Choroid plexus epithelial cell (primary cell): ENCODE measurements around the gene RBM47.
"Not testable (repeated sequence)": the region's sequence is repeated elsewhere in the genome, so short reads cannot be mapped to it uniquely, and the experiment has no call there.

Source experiments
- DNase-seq: peaks from one replicate; pipeline ENCODE4 v3.0.0-alpha.2; 2010; ENCODE audit warnings: low read depth
- H3K4me3 ChIP-seq: 2 replicates; pipeline ENCODE4 v1.5.1; 2011; ENCODE audit warnings: low read depth, mild to moderate bottlenecking, control low read depth, low read length, moderate library complexity
- TF ChIP-seq, protein P1 (sequence below): conservative IDR thresholded peaks from 2 replicates; pipeline ENCODE4 v1.5.1; 2011; ENCODE audit warnings: low read depth, mild to moderate bottlenecking, control low read depth, inconsistent platforms, low read length, moderate library complexity

RBM47 gene

DNA sequence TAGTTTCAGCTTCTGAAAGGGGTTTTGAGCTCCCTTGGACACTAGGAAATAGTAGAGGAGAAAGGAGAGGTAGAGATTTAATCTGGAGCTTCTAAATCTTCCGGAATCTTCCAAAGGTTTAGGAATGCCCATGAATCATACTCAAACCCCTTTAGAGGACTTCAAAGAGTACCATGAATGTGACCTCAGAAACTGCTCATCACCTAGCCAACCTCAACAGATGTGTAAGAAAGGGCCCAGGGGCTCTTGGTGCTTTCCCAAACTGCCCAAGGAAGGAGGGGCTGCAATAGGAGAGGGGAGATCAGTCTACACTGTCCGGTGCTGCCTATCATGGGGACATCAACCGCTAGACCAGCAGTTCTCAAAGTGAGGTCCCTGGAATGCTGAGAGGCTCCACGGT, 109.1 kb downstream of the RBM47 start:
- DNase-seq: no peak
- TF ChIP-seq, protein P1, sequence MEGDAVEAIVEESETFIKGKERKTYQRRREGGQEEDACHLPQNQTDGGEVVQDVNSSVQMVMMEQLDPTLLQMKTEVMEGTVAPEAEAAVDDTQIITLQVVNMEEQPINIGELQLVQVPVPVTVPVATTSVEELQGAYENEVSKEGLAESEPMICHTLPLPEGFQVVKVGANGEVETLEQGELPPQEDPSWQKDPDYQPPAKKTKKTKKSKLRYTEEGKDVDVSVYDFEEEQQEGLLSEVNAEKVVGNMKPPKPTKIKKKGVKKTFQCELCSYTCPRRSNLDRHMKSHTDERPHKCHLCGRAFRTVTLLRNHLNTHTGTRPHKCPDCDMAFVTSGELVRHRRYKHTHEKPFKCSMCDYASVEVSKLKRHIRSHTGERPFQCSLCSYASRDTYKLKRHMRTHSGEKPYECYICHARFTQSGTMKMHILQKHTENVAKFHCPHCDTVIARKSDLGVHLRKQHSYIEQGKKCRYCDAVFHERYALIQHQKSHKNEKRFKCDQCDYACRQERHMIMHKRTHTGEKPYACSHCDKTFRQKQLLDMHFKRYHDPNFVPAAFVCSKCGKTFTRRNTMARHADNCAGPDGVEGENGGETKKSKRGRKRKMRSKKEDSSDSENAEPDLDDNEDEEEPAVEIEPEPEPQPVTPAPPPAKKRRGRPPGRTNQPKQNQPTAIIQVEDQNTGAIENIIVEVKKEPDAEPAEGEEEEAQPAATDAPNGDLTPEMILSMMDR: no peak
- H3K4me3 ChIP-seq: no peak overlapping the region

DNA sequence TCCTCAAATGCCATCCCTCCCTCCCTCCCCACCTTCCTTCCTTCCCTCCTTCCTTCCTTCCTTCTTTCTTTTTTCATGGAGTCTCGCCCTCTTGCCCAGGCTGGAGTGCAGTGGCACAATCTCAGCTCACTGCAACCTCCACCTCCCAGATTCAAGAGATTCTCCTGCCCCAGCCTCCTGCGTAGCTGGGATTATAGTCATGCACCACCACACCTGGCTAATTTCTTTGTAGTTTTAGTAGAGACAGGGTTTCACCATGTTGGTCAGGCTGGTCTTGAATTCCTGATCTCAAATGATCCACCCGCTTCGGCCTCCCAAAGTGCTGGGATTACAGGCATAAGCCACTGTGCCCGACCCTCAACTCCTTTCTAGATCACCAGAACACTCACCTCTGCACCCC, 112.6 kb downstream of the RBM47 start:
- not testable (repeated sequence) for H3K4me3 ChIP-seq, DNase-seq

DNA sequence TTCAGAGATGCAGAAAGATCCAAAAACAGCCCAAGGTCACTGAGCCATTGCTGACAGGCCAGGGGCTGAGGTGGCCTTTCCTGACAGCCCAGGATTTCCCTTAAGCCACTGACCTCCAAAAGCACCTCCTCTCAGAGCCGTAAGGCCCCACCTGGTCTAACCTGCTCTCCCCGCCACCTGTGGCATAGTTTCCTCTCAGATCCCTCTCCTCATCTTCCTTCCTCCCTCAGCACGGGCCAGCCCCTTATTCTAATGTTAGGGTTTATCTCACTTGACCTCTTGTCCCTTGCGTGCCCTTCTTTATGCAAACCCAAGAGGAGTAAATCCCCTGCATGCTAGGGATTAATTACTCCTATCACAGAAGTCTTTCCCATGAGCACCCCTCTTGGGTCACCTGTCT, 113.0 kb downstream of the RBM47 start:
- TF ChIP-seq, protein P1: no peak
- no peak for DNase-seq
- no peak overlapping the region for H3K4me3 ChIP-seq

DNA sequence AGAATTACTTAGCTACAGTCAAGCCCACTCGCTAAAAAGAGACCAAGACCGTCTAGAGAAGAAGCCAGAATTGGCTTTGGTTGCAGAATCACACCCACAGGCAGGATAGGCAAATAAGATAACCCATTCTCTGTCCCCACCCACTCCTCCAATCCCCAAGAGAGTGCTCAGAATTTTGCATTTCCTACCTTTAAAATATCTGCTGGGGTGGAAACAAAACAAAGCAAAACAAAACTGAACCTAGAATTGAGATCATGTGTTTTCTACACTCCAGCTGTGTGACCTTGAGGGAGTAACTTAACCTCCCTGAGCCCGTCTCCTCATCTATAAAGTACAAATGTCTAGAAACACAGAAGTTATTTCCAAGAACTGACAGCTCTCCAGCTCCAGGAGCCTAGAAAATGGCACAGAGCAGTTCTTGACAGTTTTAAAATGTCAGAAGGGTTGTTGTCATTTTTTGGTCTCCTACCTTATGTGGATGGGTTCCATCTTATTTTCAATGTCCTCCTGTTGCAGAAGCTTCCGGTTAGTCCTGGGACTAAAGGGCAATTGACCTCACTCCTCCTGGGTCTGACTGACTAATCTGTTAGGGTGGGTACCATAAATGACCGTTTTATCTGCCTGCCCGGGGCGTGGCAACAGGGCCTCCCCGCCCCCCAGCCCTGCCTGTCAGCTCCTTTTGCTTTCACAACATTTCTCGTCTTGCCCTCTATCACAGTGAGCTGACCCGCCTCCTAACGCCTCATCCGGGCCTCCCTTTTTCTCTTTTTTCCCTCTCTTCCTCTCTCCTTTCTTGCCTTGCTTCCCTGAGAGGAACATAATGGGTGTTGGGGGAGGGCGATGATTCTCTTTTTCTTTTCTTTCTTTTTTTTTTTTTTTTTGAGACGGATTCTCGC, 114.0 kb downstream of the RBM47 start:
- peak; percentile 29 for DNase-seq
- TF ChIP-seq, protein P1: no peak
- H3K4me3 ChIP-seq: no peak overlapping the region

DNA sequence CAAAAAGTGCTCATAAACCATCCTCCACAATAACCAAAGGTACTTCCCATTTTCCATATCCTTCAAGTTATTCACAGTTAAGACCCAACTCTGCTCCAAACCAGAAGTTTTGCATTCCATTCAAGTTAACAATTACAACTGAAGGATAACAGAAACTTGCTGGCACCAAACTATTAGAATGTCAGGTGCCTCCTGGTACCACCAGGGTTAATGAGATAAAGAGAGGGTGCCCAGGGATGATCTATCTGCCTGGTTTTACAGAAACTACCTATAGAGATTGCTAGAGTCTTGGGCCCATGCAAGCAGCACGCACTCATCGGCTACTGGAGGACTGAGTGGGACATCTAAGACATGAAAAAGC, 114.6 kb downstream of the RBM47 start:
- DNase-seq: no peak
- no peak overlapping the region for H3K4me3 ChIP-seq
- TF ChIP-seq, protein P1: no peak

DNA sequence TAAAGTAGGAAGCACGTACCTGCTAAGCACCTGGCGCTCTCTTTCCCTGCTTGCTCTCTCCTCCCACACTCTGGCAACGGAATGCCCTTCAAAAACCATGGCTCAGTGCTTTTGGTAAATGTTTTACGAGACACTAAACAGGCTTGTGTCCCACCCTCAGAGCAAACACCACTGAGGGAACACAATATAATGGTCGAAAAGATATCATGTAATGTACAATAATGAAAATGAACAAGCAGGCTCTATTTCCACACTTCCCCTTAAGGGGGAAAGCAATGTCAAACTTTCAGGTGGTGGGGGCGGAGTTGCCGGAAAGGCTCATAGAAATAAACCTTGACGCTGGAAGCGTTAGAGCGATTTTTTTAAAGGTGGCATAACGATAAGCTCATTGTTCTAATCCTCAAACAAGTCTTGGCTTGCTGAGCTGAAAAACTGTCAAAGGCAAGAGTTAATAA, 115.1 kb downstream of the RBM47 start:
- TF ChIP-seq, protein P1: no peak
- H3K4me3 ChIP-seq: no peak overlapping the region
- DNase-seq: no peak

DNA sequence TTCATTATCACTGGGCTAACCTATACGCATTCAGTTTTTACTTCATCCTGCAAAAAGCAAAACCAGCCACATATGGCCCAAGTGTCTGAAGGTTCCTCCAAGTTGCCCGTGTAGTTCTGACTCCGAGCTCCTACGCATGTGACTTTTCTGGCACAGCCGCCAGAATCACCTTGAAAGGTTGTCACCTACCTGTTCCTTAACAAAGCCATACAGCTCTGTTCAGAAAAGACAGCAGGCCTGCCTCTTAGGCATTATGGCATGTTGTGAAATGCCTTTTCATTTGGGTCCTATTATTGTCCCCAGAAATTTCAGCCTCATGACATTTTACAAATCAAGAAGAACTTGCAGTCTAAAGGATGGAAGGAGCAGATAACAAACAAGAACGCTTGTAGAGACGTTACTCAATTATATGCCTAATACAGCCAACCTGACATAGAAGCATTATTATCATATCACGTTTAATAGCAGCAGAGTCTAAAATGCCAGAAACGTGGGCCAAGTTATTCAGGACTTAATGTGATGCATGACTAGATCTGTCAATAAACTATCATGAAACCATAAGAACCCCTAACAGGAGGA, 118.5 kb downstream of the RBM47 start:
- TF ChIP-seq, protein P1: no peak
- DNase-seq: no peak
- no peak overlapping the region for H3K4me3 ChIP-seq
